H1 (cell line): ENCODE measurements around the gene ANKRD13B. TPM values are rescaled to one million over a fixed set of nuclear protein-coding genes. Genes with fewer than 3 reads are reported as not detected.

Experiments
- polyA plus RNA-seq, 7 experiments: library from polyadenylated mRNA; depleted of rRNA in 3 of 7; stranded (reverse) in 5 of 7; unstranded in 2 of 7; fragments of >200 nt in 5 of 7; fragments of 200-250 nt in 2 of 7; gene quantifications; 1 replicate in 5 of 7; 2 replicates in 1 of 7; 4 replicates in 1 of 7; pipeline versions ENCODE4 v1.2.1 to v1.2.3, GENCODE V29; 2011 to 2013; ENCODE audit warnings: missing spikeins in 2 of 7, mixed read lengths in 2 of 7
- total RNA-seq: library from RNA; stranded (reverse); fragmentation: NEBNext Ultra II Directional; extraction: Animal tissue kit (Norgen Biotek cat#: 25700); gene quantifications from 2 replicates; pipeline ENCODE4 v1.2.1, GENCODE V29; 2021
- TF ChIP-seq, protein P1 (sequence below), 3 experiments: IDR thresholded peaks; 1 replicate in 2 of 3; 2 replicates in 1 of 3; pipeline versions ENCODE4 v1.5.1 to v1.6.1; 2011; ENCODE audit warnings: low read length in 3 of 3, mild to moderate bottlenecking in 3 of 3, inconsistent platforms in 2 of 3, low read depth in 1 of 3, moderate library complexity in 1 of 3; ENCODE audit not compliant: insufficient read depth in 1 of 3; ENCODE audit errors: control extremely low read depth in 1 of 3

Gene ANKRD13B
- total and polyA plus RNA-seq, 2 of the 8 experiments (the other 6 are each of a cell fraction or from before 2014, with no cell fraction given), result 16.4 to 48.5 TPM

DNA sequence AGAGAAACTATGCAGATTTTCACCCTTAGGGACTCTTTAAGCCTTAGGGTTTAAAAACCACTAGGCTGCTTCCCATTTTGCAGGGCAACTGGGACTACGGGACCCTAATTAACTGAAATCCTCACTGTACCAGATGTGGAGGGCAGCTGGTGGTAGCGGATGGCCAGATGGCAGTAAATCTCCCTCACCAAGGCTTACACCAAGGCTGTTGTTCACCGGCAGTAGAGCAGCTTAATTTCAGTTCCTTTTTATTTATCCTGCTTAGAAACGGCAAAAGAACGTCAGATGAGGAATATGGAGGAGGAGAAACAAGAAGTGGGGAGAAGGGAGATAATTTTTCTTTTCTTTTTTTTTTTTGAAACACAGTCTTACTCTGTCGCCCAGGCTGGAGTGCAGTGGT is 32.6 kb upstream of the ANKRD13B start (continued):
- TF ChIP-seq, protein P1, sequence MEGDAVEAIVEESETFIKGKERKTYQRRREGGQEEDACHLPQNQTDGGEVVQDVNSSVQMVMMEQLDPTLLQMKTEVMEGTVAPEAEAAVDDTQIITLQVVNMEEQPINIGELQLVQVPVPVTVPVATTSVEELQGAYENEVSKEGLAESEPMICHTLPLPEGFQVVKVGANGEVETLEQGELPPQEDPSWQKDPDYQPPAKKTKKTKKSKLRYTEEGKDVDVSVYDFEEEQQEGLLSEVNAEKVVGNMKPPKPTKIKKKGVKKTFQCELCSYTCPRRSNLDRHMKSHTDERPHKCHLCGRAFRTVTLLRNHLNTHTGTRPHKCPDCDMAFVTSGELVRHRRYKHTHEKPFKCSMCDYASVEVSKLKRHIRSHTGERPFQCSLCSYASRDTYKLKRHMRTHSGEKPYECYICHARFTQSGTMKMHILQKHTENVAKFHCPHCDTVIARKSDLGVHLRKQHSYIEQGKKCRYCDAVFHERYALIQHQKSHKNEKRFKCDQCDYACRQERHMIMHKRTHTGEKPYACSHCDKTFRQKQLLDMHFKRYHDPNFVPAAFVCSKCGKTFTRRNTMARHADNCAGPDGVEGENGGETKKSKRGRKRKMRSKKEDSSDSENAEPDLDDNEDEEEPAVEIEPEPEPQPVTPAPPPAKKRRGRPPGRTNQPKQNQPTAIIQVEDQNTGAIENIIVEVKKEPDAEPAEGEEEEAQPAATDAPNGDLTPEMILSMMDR (IDR thresholded peaks at IDR 0.05; ENCODE audit: control extremely low read depth in 1 of 3, insufficient read depth in 1 of 3, low read depth in 1 of 3, low read length in 3 of 3), result no peak
